HepG2 (cell line): ENCODE data around the gene C19orf85.

Experiments
- CTCF ChIP-seq: sonication (generic); formaldehyde crosslinking; IDR thresholded peaks from 2 replicates; pipeline ENCODE4 v1.5.0; 2020; ENCODE audit warnings: mild to moderate bottlenecking, missing genetic modification reagents, moderate library complexity
- E2F1 ChIP-seq: sonication (generic); formaldehyde crosslinking; IDR thresholded peaks from 2 replicates; pipeline ENCODE4 v1.5.0; 2020; ENCODE audit warnings: missing genetic modification reagents
- ELK4 ChIP-seq: sonication (generic); formaldehyde crosslinking; IDR thresholded peaks from 2 replicates; pipeline ENCODE4 v1.9.0; 2021; ENCODE audit warnings: missing genetic modification reagents, borderline replicate concordance
- HDAC2 ChIP-seq: sonication (generic); formaldehyde crosslinking; IDR thresholded peaks from 2 replicates; pipeline ENCODE4 v1.4.0; 2020; ENCODE audit warnings: missing genetic modification reagents
- MBNL3 ChIP-seq: fragments of 250-450 bp; sonication (Bioruptor Pico); conservative IDR thresholded peaks from 2 replicates; pipeline ENCODE4 v1.8.0; 2022; ENCODE audit warnings: mild to moderate bottlenecking, inconsistent platforms
- TBX3 ChIP-seq: fragments of 450-650 bp; IDR thresholded peaks from 2 replicates; pipeline ENCODE4 v1.6.1; 2017; ENCODE audit warnings: antibody characterized with exemption, mild to moderate bottlenecking, inconsistent platforms, borderline replicate concordance
- ZNF263 ChIP-seq: sonication (generic); formaldehyde crosslinking; IDR thresholded peaks from 2 replicates; pipeline ENCODE4 v1.4.0; 2020; ENCODE audit warnings: missing genetic modification reagents
- ZNF710 ChIP-seq: sonication (generic); formaldehyde crosslinking; IDR thresholded peaks from 2 replicates; pipeline ENCODE4 v1.5.0; 2020; ENCODE audit warnings: mild to moderate bottlenecking, missing genetic modification reagents, borderline replicate concordance

GRCh38 chr19:55459551-55459949, 5.0 kb downstream of the C19orf85 start:
- TF ChIP-seq HDAC2, result no peak
- TF ChIP-seq CTCF (CRISPR knock-in tag), result no peak
- no peak for TF ChIP-seq ZNF710
- TF ChIP-seq MBNL3 (CRISPR knock-in tag), result no peak
- no peak for TF ChIP-seq E2F1 (CRISPR knock-in tag)
- no peak for TF ChIP-seq ELK4
- no peak for TF ChIP-seq ZNF263 (CRISPR knock-in tag)
- TF ChIP-seq TBX3, result no peak
